GDM1 (cell line): Measurements from ENCODE around the gene CASK.

Experiments used
- DNase-seq: peaks from one replicate; lab custom pipeline; 2025; lab: John Stamatoyannopoulos, UW

Gene CASK

DNA sequence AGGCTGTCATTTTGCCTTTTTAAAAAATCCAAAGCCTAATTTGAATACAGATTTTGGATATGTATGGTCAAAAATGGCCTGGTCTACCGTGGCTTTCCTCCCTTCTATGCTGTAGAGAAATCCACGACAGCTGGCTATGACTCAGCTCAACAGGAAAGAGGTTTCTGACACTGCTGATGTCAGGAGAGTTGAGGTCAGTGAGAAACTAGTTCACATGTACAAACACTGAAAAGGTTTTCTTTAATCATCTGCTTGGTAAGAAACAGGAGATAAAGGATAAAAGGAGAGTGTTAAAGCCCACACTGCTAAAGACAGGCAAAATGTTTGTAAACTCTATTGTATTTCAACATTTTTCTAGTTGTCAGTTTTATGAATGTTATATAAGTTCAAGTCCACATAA is 362.3 kb downstream of the CASK start:
- no peak for DNase-seq

DNA sequence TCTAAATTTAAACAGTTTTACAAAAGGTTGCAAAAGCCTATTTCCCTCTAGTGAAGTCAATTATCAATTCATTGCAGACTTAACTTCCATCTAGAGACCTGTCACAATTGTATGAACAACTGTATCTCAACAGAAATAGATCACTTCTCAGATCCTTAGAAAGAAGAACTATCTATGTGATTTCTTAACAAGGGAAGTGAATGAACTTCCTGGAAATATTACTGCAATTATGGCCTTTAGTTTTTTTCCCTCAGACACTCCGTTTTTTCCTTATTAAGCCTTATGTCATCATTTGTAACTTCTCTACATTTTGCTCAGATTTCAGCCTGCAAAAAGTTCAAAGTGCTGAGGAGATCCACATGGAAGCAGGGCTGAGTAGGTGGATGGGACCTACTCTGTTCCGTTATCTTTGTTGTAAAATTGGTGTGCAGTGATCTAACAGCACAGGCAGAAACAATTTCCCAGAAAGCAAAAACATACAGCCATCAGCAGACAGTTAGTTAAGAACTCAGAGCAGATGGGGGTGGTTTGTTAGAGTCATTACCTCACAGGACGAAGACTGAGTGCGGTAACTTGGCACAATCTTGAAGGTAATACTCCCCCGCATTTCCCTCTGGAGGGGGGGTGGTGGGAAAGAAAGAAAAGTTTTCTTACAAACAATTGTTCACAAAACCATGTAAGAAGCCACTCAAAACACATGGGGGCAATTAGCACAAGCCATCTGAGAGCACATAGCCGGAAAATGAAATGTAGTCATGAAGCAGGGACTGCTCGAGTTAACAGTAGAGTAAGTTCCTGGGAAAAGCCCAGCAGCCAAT is 363.9 kb downstream of the CASK start:
- no peak for DNase-seq

DNA sequence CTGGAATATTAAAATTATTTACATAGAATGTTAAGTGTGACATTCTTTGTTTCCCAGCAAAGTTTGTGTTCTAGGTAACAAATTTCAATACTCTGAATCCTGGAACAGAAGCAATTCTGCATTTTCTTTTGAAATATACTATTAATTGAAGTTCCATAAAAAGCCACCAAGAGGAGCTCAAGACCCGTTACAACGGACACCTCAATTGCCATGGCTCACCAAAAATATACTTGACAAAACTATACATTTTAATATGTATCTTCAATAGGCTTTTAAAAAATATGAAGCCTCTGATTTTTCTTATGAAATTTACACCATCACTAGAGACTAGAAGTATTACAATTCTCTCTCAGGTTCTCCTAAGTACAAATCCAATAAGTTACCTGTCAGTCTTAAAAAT is 364.8 kb downstream of the CASK start:
- DNase-seq: no peak

DNA sequence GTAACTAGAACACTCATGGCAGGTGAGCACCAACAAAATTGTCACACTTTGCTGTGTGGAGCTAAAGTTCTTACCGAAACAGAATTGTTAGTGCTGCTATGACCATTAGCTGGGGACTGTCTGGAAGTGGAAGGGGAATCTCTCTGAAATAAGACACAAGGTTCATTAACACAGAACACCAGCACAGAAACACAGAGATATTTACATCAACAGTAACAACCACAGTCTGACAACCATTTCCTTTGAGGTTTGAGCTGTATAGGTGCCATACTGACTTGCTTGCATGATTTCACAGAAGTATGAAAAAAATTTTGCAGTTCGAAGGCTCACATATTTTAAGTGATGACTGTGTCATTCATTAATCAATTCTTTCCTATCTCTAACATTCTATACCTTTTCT is 366.4 kb downstream of the CASK start:
- DNase-seq: no peak

- no peak for DNase-seq
These were observed 369.7 kb downstream of the CASK start for GRCh38 chrX:41553688-41554087.

- no peak for DNase-seq
These were observed 374.9 kb downstream of the CASK start for GRCh38 chrX:41548411-41548810.

DNA sequence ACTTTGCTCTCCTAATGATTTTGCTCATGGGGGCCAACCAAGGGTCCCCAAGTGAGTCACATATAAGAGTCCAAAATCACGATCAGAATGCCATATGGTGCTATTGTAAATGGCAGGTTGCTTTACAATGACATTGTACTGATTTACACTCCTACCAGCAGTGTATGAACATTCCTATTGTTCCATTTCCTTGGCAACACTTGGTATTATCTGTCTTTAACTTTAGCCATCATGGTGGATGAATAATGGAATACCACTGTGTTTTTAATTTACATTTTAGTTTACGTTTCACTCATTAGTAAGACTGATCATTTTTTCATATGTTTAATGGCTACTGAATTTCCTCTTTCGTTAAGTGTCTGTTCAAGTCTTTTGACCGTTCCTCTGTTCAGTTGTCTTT is 379.7 kb downstream of the CASK start:
- no peak for DNase-seq

- no peak for DNase-seq
These were observed 380.3 kb downstream of the CASK start for GRCh38 chrX:41543025-41543424.

GRCh38 chrX:41542536-41542935 is 380.8 kb downstream of the CASK start:
- DNase-seq: no peak

- DNase-seq: no peak
These were observed 381.2 kb downstream of the CASK start for GRCh38 chrX:41542135-41542534.

DNA sequence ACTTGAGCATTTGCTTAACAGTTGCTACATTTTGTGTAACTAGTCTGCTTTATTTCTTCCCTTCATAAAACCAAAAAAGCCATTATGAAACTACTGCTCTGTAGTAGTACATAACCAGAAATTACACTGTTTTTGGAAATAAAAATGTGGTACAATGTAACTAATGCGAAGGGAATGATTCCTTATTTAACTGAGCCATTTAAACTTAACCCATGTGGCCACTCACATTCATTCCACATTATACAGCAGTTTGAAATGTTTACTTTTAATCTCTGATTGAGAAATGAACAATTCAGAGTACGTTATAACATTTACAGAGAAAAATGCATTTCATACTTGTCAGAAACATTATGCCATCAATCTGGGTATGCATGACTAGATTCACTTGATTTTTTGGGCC is 382.0 kb downstream of the CASK start:
- DNase-seq: no peak

GRCh38 chrX:41538707-41539106 is 384.6 kb downstream of the CASK start:
- no peak for DNase-seq

DNA sequence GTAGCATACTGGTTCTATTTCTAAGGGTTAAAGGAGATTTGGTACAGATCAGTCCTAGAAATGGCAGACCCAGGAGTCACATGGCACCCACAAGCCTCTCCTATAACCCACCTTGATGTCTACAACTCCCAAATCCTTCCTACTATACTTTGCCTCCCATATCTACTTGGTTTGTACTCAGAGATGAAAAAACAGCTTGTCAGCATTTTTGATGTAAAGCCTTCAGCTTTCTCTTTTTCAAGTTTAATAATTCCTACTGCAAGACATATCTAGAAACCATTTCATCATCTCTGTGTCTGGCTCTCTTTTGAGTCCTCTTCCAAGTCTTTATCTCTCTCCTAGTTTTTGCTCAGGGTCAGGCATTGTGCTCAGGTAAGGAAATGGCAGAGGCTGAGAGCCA is 393.3 kb downstream of the CASK start:
- DNase-seq: no peak

- DNase-seq: no peak
These were observed 394.1 kb downstream of the CASK start for GRCh38 chrX:41529221-41529620.

DNA sequence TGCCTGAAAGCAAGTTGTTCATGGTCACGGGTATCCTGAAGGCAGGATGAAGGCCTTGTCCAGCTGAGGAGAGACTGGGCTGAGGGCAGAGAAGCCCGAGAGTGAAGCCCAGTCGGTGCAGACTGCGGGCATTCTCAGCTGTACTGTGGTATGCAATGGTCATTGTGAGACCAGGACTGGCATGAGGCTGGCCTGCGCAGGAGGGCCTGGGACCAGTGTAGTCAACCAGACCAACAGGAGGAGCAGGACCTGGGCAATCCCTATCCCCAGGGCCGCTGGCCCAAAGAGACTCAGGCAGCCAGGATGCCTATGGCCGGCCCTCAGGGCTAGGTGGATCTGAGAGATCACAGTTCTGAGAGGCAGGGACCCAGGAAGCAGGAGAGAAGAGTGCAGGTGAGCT is 394.6 kb downstream of the CASK start:
- DNase-seq: no peak

- no peak for DNase-seq
These were observed 396.4 kb downstream of the CASK start for GRCh38 chrX:41526925-41527324.

GRCh38 chrX:41526271-41526670 is 397.1 kb downstream of the CASK start:
- DNase-seq: no peak

DNA sequence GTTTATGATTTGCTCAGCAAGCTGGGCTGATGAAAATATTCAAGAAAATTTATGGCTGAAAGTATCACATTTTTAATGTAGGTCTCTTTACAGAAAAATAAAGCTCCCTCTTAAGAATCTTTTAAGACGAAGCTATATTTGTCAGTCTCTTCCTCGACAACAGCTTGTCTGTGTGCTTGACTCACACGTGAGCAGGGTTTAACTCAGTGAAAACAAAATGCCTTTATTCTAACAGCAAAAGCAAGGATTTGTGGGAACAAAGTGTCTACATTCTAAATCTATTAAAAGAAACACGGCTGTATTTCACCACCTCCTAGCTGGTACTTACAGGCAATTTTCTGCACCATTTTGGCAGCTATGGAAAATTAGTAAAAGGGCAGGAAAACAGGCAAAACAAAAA is 400.7 kb downstream of the CASK start:
- no peak for DNase-seq

DNA sequence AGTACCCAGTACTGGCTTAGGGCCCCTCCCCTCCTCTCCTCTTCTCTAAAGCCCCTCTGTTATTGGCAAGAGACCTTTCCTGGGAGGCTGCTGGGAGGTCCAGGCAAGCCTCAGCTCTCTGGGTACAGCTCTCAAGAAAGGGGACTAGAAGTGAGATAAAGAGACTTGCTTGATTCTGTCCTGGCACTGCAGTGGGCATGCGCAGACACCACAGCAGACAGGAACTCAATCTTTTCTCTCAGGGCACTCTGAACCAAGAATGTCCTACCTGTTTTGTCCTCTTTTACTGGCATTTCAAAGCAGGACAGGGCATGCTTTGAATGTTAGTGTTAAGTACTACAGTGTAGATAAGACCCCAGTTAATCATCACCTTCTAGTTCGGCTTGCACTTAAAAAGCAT is 401.3 kb downstream of the CASK start:
- no peak for DNase-seq

GRCh38 chrX:41519468-41519867 is 403.9 kb downstream of the CASK start:
- no peak for DNase-seq

DNA sequence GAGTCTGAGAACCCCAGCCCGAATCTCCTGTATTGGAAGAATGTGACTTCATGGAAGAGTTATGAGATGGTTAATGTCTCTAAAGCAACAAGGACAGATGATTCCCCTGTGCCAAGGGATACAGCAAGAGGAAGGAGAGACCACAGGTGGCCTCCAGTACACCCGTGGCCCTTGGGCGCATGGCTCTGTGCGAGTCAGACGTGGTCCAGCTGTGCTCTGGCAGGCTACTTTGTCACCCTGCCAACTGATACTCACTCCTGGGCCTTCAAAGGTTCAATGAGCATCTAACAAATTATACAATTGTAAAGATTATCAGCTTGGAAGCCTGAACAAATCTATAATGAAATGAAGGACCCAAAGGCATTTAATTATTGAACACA is 404.5 kb downstream of the CASK start:
- no peak for DNase-seq

- no peak for DNase-seq
These were observed 405.1 kb downstream of the CASK start for GRCh38 chrX:41518127-41518840.

DNA sequence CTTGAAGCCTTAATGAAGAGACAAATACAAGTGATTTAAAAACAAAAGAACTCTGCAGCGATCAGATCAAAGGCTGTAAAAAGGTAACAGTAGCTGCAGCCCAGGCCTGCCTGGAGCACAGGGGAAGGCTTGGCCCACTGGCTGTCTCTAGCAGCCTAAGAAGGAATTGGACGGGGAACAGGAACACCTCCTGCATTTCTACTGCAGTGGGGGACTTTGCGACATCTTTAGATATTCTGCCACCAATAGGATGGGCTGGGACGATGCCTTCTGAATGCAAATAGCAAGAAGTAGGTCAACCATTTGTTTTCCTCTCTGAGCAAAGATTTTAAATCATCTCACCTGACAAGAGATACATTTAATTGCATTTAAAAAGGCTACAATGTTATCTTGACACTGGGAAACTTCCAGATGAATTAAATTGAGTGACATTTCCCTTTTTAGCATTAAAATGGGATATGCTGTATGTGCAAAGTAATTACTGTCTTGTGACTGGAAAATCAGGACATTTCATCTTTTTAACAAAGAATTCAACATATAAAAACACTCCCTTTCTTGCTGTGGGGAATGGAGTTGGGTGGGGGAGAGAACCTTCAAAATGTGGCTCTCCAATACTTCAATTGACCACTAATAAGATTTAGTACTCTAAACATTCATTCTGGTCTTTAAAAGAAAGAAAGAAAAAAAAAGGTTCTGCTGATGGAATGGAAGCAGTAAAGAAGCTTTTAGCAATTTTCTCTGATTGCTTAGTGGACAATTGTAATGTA is 406.2 kb downstream of the CASK start:
- no peak for DNase-seq
